Omental fat pad (tissue), 4 donors: ENCODE results near the gene GTF2B. TPM values are rescaled to one million over a fixed set of nuclear protein-coding genes. Genes with fewer than 3 reads are reported as not detected.
"Not testable (repeated sequence)": the region's sequence is repeated elsewhere in the genome, so short reads cannot be mapped to it uniquely, and the experiment has no call there.

Experiments
- ATAC-seq: fragments of 150-250 bp; one replicate; pipeline ENCODE4 v1.9.1; 2016; ENCODE audit warnings: mild to moderate bottlenecking, moderate library complexity; ENCODE audit not compliant: low FRiP score
- DNase-seq: peaks from one replicate; pipeline ENCODE4 v3.0.0-alpha.2; 2019; ENCODE audit warnings: low spot score
- total RNA-seq, 4 donors: library from RNA; depleted of rRNA; stranded (reverse); fragments of >200 nt; gene quantifications; one replicate each; pipeline ENCODE4 v1.1.0, GENCODE V29; 2016
- TF ChIP-seq, protein P1 (sequence below), 3 donors: fragments of 450-650 bp; IDR thresholded peaks; one replicate each; pipeline ENCODE4 v1.5.1; 2016 to 2017; ENCODE audit warnings: antibody characterized with exemption in 3 of 3, mild to moderate bottlenecking in 3 of 3, moderate library complexity in 2 of 3

GTF2B gene
- total RNA-seq, 4 donors from 2014 or later: 21.9 to 47.2 (median 29.2) TPM

DNA sequence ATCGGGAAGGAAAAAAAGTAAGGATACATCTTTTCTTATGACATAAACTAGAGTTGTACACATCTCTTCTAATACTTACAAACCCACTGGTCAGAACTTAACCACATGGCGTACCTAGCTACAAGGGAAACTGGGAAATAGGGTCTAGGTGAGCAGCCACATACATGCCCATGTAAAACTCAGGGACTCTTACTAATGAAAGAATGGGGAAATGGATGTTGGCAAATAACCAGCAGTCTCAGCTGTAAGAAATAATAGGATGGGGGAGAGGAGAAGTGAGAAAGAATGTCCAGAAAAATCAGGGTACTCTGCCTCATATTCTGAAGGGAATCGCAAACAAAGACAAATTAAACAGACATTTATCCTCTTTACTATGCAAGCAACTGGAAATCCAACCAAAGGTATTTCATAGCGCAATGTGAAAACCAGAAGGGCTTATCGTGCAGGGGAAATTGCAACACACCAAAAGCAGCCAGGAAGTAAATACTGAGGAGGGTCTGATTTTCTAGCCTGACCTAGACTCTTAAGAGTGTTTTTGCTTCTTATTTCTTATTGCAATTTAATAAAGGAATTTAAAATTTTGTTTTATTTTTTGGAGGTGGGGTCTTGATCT is 17.5 kb downstream of the GTF2B start:
- ATAC-seq (no peak), DNase-seq (no peak)
- TF ChIP-seq, protein P1, sequence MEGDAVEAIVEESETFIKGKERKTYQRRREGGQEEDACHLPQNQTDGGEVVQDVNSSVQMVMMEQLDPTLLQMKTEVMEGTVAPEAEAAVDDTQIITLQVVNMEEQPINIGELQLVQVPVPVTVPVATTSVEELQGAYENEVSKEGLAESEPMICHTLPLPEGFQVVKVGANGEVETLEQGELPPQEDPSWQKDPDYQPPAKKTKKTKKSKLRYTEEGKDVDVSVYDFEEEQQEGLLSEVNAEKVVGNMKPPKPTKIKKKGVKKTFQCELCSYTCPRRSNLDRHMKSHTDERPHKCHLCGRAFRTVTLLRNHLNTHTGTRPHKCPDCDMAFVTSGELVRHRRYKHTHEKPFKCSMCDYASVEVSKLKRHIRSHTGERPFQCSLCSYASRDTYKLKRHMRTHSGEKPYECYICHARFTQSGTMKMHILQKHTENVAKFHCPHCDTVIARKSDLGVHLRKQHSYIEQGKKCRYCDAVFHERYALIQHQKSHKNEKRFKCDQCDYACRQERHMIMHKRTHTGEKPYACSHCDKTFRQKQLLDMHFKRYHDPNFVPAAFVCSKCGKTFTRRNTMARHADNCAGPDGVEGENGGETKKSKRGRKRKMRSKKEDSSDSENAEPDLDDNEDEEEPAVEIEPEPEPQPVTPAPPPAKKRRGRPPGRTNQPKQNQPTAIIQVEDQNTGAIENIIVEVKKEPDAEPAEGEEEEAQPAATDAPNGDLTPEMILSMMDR (IDR thresholded peaks at IDR 0.05): no peak

DNA sequence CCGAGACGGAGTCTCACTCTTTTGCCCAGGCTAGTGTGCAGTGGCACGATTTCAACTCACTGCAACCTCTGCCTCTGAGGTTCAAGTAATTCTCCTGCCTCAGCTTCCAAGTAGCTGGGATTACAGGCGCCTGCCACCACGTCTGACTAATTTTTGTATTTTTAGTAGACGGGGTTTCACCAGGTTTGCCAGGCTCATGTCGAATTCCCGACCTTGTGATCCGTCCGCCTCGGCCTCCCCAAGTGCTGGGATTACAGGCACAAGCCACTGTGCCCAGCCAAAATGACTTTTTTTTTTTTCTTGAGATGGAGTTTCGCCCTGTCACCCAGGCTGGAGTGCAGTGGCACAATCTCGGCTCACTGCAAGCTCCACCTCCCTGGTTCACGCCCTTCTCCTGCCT is 21.7 kb downstream of the GTF2B start:
- not testable (repeated sequence) for ATAC-seq, DNase-seq

DNA sequence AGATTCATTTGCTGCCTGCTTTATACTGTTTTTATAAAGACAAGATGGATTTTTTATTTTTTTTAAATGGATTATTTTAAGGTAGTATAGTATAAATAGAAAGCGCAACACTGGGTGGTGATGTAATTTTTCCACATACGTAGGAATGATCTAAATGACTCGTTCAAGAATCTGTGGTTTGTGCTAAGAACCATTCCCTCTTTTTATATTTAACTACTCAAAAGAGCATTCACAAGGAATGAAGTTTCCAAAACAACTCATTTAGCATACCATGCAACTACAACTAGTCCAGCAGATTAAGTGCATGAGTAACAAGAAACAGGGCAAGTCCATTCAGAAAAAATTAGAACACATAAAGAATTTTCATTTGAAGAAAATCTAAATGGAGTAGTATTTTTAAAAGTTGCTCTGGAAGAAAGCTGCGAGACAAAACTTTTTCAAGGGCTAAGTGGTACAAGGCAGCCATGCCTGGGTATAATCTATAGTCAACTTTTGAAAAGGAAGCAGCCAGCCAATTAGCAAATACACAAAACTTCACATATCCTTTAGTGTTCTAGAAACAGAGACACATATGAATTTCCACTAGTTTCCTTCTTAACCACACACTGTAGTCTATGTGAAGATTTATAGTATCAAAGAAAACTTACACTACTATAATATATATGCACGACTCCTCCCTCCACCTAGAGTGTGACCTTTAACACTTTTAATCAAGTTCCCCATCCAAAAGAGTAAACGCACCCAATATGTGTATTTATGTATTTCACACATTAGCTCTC is 23.4 kb downstream of the GTF2B start:
- DNase-seq (no peak), ATAC-seq (no peak)
- TF ChIP-seq, protein P1 (IDR thresholded peaks at IDR 0.05): no peak

DNA sequence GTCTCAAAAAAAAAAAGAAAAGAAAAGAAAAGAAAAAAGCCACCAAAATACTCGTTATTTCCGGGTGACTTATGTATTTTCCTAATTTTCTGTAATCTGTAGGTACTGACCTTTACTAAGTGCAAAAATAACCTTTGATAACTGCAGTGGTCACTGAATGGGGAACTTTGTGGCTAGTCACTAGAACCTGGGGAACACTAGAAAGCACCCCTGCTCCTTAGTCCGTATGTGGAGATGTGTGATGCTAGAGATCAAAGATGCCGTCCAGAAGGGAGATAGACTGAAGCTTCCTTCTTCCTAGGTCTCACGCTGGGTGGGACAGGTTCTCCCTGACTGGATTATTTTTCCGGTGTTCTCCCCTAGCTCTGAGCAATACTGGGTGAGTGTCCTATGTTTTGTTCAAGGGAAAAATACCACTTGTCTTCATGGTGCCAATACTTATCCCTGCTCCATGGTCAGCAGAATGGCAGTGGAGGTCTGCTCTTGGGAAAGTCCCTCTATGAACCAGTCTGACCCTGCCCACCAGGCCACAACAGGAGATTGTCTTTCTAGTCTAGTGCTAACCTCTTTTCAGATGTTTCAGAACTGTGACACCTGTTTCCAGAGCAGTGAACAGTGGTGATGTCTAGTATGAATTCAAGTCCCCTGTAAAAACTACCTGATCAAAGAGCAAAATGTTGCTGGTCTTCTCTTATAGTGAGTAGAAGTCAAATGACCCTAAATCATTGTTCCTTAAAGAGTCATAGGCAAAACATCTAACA is 39.9 kb downstream of the GTF2B start:
- TF ChIP-seq, protein P1 (IDR thresholded peaks at IDR 0.05): no peak
- no peak for ATAC-seq
- no peak for DNase-seq

DNA sequence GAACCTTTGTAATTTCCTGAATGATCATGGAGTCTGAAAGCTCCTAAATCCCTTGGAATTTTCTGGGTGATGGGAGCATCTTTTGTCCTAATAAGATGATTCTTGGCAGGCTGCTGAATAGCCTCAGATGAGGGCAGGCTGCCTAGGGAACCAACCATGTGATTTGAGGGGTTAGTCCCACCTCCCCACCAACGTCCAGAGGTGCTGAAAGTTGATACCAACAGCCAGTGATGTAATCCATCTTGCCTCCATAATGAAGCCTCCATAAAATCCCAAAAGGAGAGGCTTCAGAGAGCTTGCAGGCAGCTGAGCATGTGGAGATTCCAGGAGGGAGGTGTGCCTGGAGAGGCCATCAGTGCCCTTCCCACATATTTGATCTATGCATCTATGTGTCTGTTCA is 43.7 kb downstream of the GTF2B start:
- DNase-seq: no peak
- no peak for ATAC-seq
- TF ChIP-seq, protein P1 (IDR thresholded peaks at IDR 0.05): no peak

DNA sequence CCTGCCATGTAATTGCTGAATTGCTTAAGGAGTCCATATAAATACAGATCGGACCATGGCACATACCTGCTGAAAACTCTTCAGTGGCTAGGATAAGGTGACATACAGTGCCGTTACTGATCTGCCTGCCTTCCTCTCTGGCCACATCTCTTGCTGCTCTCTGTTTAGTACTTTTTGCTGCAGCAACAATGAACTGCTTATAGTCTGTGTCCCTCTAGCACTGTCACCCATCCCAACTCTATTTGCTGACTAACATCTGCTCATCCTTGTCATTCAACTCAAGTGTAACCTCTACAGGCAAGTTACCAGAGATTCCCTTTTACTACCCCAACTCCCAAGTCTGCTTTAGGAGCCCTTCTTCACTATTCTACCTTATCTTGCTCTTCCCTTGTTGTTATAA is 65.6 kb downstream of the GTF2B start:
- no peak for DNase-seq
- no peak for ATAC-seq
- TF ChIP-seq, protein P1 (IDR thresholded peaks at IDR 0.05): no peak

DNA sequence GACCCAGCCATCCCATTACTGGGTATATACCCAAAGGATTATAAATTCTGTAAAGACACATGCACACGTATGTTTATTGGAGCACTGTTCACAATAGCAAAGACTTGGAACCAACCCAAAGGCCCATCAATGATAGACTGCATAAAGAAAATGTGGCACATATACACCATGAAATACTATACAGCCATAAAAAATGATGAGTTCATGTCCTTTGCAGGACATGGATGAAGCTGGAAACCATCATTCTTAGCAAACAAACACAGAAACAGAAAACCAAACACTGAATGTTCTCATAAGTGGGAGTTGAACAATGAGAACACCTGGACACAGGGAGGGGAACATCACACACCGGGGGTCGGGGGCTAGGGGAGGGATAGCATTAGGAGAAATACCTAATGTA is 71.7 kb downstream of the GTF2B start:
- ATAC-seq, DNase-seq: not testable (repeated sequence)
